CMK (cell line): ENCODE results near the gene TMEM270.

Experiments
- DNase-seq: peaks from one replicate; pipeline ENCODE4 v3.0.0-alpha.2; 2010; ENCODE audit warnings: low read depth

Gene TMEM270

DNA sequence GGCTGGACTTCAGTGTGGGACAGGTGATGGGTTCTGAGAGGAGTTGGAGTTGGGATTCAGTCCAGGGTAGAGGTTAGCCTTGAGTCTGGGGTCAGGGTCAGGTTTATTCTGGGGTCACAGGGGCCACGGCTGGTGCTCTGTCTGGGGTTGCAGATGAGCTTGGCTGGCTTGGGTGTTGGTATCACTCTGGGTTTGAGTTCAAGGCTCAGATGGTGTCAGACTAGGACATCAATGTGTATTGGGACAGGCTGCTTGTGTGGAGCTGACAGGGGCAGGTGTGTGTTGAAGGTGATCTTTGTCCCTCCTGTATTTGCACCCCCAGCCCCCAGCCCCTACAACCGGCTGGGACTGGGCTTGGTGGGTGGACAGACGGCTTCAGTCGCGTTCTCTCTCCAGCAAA, 26.8 kb downstream of the TMEM270 start:
- no peak for DNase-seq

DNA sequence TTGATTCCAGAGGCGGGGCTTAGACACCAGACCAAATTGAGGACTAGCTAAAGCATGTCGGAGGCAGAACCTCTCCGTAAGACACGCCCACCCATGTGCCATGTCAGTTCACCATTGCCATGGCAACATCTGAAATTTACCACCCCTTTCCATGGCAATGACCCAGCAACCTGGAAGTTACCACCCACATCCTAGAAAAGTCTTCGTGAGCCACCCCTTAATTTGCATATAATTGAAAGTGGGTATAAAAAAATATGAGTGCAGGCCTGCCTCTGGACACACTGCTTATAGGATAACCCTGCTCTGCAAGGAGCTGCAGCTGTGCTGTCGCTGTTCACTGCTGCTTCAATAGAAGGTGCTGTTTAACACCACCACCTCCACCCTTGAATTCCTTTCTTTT, 28.0 kb downstream of the TMEM270 start:
- no peak for DNase-seq

DNA sequence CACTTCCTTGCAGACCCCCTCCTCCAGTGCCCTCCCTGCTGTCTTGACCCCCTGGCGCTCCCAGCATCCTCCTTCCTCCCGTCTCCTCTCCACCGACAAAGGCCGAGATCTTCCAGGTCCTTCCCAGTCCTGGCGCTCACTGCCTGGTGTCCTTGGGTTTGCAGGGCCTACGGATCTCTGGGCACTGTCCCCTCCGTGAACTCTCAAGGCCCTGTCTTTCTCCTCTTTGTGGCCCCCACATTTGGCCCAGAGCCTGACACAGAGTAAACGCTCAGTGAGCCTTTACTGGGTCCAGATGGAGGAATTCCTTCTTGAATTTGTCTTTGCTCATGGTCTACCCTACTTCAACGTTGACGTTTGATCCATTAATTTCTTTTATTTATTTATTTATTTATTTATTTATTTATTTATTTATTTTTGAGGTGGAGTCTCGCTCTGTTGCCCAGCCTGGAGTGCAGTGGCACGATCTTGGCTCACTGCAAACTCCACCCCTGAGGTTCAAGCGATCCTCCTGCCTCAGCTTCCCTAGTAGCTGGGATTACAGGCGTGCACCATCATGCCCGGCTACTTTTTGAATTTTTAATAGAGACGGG, 29.7 kb downstream of the TMEM270 start:
- DNase-seq, result no peak

DNA sequence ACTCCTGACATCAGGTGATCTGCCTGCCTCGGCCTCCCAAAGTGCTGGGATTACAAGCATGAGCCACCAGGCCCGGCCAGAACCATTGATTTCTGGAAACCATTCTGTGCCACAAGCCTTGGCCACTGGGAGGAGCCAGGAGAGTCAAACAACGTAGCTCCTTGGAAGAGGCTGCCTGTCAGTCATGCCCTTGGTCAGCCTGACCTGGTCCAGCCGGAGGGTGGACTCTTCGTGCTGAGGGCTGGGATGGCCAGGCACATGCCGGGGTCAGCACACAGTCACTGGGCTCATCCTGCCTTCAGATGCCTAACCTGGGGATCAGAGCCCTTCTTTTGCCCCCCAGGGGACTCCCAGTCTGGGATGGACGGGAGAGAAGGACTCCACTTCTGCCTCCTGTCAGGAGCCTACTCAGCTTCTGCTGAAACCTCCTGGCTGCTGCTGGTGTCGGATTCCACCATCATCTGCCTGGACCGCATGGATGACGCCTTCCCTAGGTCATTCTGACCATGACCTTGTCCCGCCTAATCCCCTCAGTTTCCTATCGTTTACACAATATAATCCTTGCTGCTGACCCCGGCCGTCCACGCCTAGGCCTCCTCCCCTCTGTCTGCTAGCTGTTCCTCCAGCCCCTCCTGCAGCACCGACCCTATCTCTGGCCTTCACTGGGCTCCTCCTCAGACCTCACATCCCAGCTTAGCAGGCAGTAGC, 30.4 kb downstream of the TMEM270 start:
- DNase-seq, result no peak

DNA sequence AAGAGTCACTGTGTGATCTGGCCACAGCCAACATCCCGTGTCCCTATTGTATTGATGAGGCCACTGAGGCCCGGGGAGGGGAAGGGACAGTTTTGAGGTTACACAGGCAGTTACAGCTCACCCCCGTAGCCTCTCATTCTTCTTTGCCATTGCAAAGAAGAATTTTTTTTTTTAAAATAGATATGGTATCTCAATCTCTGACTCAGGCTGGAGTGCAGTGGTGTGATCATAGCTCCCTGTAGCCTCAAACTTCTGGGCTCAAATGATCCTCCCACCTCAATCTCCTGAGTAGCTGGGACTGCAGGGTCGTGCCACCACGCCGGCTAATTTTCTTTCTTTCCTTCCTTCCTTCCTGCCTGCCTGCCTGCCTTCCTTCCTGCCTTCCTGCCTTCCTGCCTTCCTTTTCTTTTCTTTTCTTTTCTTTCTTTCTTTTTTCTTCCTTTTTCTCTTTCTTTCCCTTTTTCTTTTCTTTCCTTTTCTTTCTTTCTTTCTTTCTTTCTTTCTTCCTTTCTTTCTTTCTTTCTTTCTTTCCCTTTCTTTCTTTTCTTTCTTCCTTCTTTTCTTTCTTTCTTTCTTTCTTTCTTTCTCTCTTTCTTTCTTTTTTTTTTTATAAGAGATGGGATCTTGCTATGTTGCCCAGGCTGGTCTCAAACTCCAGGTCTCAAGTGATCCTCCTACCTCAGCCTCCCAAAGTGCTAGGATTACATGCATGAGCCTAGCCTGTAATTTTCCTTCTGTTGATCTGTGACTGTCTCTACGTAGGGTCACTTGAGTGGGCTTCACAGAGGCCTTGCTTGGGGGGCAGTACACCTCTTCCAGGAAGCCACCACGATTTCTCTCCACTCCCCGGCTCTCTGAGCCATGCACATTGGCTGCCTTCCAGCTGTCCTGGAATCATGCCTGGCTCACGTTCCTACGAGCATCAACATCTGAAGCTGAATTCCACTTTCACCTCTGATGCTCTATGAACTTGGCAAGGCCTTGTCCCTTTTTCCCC, 31.3 kb downstream of the TMEM270 start:
- DNase-seq, result no peak

DNA sequence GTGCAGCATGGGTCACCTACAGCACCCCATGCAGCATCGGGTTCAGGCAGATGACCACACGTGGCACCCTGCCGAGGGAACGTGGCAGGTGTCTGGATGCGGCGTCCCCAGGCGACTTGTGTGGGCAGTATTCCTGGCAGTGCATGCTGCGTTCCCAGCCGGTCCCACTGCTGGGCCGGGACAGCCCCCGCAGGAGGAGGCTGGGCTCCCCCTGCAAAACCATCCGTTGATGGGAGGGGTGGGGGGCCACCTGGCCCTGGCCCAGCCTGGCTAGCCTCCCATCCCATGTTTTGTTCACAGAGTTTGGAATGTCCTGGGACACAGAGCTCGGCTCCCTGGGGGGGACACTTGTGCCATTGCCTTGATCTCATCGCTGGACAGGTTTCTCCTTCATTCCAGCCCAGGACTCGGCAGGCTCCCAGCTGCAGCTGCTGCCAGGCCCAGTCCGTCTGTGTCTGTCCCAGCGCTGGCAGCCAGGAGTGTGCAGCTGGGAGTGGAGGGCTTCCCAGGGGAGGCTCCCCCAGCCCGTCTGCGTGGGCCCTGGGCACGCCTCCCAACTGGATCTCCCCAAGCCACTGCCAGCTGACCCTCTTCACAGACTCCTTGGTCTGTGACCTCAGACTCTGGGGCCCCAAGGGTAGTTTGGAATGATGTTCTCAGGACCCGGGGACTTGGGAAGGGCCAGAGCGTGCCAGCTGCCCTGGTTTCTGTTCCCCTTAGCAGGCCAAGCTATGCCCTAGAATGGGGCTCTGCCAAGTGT, 32.6 kb downstream of the TMEM270 start:
- no peak for DNase-seq

DNA sequence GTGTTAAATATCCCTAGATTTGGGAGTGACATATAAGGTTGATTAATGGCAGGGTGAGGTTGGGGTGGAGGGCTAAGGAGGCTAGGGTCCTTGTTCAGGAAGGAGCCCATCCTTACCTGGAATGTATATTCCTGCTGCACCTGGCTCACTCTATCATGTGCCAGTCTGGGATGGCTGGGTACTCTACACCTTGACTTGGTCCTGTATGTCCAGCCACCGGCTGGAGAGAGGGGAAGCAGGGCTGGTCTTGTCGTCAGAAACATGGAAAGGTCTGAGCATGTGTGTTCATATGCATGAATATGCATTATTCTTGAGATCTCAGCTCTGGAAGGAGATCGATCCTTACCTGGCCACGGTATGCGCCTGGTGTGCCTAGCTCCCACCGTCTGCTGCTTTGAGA, 33.2 kb downstream of the TMEM270 start:
- DNase-seq, result no peak

DNA sequence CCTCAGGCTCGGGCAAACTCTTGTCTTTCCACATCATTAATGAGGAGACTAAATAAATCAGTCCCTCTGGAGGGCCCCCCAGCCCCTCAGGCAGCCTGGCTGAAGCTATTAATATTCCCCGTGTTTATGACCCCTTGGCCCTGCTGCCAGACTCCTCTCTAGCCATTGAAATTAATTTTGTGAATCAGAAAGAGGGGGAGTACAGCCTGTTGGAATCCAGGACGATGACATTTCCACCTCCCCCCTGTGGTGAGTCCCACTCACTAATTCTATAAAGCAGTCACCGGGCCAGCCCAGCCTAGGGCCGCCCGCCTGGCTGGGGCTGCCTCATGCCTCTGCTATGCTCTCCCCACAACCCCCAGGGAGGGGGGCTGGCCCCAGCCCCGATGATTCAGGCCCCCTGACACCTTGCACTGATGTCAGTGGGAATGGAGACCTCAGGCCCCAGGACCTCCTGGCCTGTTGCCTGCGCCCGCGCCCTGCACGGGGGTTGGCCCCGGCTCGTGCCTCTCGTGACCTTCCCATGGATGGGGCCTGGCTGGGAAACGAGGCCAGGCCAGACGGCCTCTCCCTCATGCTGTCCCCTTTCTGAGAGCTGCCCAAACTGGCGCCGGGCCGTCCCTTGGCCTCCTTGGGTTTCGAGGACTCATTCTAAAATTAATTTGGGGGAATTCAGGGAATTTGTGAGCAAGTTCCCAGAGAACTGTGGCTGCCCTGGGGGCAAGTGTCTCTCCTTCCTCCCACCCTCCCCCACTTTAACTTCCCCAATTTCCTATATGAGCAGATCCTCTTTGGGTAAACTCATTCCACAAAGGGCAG, 34.0 kb downstream of the TMEM270 start:
- no peak for DNase-seq

DNA sequence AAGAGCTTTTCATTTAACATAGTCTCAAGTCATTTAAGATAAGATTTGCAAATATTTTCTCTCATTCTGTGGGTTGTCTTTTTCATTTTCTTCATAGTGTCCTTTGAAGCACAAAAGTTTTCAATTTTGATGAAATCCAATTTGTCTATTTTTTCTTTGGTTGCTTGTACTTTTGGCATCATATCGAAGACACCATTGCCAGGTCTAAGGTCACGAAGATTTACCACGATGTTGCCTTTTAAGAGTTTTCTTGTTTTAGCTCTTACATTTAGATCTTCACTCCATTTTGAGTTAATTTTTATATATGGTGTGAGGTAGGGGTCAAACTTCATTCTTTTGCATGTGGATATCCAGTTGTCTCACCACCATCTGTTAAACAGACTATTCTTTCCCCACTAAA, 34.7 kb downstream of the TMEM270 start:
- DNase-seq, result no peak

DNA sequence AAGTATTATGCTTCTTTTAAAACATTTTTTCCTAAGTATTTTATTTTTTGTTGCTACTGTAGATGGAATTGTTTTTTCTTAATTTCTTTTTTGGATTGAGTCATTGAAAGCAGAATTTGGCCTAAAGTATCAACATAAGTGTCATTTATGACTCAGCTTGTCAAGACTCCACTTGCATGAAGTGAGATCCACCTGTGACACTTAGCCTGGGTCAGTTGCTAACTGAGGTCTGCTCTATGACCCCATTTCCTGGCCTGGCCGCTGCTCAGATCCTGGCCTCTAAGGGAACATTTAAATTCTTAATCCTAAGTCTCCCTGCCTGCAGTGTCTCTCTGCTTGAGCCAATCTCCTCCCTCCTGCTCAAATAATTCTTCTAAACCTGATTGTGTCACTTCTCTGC, 35.5 kb downstream of the TMEM270 start:
- DNase-seq, result no peak

DNA sequence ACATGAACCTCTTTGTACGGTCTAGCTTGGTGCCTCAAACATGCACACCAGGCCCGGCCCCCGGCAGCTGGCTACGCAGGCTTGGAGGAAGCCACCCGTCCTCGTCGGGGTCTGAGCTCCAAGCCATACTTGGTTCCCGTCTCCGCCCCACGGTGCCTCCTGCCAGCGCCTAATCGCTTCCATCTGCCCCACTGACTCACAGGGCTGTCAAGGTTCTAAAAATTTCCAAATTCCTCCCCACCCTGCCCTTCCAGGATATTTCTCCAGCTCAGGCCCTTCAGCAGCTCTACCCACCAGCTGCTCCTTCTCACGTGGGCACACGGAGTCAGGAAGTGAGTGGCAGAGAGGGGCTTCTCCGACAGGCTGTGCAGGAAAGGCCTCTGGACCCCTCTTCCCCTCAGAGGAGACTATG, 38.8 kb downstream of the TMEM270 start:
- no peak for DNase-seq

DNA sequence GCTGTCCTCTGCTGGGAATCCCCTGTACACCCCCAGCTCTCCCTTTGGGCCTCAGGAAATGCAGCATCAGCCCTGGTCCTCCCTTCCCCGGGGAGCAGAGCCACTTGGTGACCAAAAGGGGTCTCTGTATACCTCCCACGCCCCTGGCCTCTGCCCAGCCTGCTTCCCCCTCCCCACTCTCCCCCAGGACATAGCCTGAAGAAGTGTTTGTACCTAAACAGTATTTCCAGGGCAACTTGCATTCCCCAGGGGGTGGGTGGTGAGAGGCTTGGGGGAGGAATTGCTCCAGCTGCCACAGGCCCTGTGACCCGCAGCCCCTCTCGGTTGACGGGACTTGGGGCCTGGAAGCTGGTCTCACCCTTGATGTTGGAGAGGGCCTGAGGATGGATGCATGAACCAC, 39.3 kb downstream of the TMEM270 start:
- DNase-seq, result no peak

DNA sequence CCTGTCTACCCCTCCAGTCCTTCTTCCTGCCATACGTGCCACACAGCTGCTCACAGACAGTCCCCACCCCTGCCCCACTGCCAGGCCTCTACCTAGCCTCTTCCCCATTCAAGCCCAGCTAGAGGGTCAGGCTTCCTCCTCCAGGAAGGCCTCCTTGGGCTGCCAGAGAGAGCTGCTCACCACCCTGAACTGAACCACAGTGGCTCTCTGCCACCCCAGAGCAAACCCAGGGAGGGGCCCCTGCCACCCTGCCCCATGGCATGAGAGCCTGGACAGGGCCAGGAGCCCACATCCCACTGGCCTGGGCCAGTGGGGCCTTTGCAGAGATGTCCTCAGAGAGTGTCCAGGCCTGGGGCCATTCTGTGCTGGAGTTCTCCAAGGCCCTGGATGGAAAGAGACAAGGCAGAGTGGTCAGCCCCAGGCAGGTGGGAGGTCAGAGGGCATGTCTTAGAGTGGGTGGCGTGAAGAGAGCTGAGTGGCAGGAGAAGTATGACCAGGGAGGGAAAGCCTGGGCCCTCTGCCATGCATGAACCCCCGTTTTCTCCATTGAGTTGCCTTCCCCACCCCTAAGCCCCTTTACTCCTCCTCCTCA, 40.4 kb downstream of the TMEM270 start:
- DNase-seq, result no peak

DNA sequence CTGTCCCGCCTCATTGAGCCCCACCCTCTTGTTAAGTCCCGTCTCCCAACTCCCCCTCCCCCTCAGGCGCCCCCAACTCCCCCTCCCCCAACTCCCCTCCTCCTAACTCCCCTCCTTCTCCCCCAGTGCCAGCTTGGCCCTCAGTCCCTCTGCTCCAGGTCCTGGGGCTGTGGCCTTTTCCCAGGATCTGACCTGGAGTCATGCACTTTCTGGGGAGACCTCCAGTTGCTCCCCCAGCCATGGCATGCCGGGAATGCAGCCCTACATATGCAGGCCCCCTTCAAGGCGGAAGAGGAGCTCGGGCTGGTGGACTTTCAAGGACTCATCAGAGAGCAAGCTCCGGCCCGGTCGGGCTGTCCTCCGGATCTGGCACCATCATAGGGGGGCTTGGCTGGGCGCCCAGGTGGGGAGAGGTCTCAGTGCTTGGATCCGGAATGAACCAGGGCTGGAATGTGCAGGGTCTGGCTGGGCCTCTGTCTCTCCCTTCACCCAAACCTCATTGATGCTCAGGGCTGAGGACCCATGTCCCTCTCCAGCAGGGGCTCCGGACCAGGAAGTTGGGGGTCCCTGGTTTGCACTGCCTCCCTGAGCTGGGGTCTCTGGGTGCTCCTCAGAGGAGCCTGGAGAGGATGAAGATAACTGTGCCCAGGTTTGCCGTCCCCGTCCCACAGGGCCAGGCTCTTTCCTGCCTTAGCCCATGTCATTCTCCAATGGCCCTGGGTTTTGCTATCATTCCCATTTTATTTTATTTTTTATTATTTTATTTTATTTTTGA, 41.1 kb downstream of the TMEM270 start:
- no peak for DNase-seq

DNA sequence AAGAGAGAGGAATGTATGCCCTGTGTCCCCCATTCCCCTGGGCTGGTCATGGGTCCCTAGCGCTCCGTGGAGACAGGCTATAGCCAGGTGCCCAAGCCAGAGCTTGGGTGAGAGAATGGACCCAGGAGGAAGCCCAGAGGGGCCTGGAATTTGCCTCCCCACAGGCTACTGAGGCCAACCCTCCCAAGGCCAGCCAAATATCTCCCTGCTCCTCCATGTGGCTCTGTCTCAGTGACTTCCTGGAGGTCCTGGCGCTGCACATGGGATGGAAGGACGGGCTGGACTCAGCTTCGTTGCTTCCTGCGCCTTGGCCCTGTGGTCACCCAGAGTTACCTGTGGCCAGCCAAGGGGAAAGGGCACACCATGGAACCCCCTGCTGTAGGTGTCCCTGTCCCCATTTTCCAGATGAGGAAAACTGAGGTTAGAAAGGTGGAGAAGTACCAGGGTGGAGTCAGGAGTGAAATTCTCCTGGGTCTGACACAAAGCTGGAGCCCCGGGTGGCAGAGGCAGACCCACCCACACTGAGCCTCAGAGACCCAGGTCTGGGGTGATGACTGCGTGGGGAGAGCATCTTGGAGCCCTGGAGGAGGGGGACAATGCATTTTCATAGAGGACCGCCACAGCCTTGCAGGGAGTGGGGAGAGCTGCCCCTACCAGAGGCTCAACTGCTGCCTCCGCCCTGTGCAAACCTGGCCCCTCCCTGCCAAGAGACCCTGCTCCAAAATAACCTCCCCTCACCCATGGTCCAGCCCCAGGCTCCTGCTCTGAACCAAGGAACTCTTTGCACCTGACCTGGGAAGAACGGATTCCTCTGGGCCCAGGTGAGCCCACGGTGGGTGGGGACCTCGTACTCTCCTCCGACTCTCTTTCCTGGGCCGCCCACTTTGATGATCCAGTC, 42.6 kb downstream of the TMEM270 start:
- no peak for DNase-seq

DNA sequence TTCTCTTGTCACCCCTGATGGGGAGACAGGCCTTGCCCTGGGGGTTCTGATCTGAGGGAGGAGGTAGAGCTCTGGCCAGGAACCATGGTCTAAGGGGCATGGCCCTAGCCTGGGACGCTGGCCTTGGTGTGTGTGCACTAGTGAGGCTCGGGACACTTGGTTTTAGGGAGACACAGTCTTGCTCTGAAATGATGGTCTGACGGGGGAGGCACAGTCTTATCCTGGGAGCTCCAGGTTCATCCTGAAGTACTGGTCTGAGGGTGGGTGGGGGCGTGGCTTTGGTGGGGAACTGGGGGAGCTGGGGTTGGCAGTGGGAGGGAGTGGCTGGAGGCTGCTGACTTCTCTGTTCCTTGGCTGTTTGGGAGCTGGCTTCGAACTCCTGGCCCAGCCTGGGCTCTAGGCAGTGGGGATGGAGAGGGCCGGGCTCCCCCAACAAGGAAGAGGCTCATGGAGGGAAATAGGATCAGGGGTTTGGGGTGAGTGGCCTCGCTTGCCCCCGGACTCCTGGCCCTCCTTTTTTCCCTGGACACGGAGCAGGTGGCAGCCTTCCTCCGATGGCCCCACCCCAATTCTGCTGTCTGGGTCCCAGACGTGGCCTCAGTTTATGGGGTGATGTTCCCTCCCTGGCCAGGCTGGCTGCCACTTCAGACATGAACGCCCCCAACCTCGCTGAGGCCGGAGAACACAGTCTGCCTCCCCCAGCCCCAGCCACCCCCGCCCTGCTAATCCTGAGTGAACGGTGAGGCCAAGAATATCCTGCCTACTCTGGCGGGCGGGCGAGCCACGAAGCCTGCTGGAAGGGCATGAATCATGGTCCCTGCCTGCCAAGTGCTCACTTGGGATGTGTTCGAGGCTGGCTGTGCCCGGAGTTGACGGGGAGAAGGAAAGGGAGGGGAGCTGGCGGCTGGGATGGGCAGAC, 43.5 kb downstream of the TMEM270 start:
- DNase-seq, result no peak

DNA sequence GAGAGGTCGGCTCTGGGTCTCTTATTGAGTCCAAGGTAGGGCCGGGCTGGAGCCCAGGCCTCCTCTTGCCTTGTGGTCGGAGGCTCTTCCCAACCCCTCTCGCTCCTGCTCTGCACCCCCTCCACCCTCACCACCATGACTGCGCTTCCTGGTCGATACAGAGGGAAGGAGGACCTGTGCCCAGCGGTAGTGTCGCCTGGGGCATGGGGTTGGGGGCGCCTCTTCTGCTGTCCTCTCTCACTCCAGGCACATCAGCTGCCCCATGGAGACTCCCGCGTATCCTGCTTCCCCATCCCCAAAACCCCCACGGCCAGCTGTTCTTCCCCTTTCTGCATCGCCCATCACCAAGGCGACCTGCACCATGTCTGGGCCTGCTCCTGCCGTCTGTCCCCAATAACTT, 44.4 kb downstream of the TMEM270 start:
- DNase-seq, result no peak

DNA sequence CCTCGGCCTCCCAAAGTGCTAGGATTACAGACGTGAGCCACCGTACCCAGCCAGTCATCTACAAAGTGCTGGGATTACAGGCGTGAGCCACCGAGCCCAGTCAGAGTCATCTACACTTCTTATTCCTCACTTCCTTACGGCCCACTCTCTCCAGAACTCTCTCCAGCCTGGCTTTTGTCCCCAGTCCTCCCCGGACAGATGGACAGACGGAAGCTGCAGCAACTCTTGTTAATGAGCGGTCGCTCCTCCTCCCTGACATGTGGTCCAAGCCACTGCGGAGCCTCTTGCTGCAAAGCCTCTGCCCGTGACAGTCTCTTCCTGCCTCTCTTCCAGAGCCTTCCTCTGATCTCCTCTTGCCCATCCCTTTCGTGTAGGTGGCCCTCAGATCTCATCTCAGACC, 45.9 kb downstream of the TMEM270 start:
- no peak for DNase-seq
